Measurements from ENCODE around the gene GPI.

- TF ChIP-seq PYGO2 (tag; IDR thresholded peaks at IDR 0.05) (no peak), CBX5 (IDR thresholded peaks at IDR 0.05; ENCODE audit: borderline replicate concordance, low read depth) (no peak), CTCF (IDR thresholded peaks at IDR 0.05 in 2 of 3, conservative IDR thresholded peaks at IDR 0.05 in 1 of 3; ENCODE audit: insufficient read depth in 2 of 3, low read depth in 1 of 3, low read length in 3 of 3) (no peak), YY1 (IDR thresholded peaks at IDR 0.05; ENCODE audit: borderline replicate concordance in 1 of 3, control insufficient read depth in 1 of 3, extremely low read depth in 1 of 3, insufficient read depth in 3 of 3, insufficient read length in 1 of 3, insufficient replicate concordance in 2 of 3, low read depth in 1 of 3, low read length in 2 of 3) (no peak), ZMIZ1 (IDR thresholded peaks at IDR 0.05; ENCODE audit: low read depth in 2 of 2, low read length in 2 of 2) (no peak), BCL6 (CRISPR knock-in tag; IDR thresholded peaks at IDR 0.05) (no peak)
Measured at GRCh38 chr19:34321735-34322134, 43.3 kb upstream of the GPI start.

Measured in K562 (cell line).